Neural progenitor cell (in vitro differentiated cells): ENCODE data around the gene HOXD4. TPM values are rescaled to one million over a fixed set of nuclear protein-coding genes. Genes with fewer than 3 reads are reported as not detected.
A peak's percentile ranks its signal among the peaks of the same experiment; 100 is the strongest.

Experiments used
- DNase-seq: peaks from one replicate; pipeline ENCODE4 v3.0.0-alpha.2; 2016; ENCODE audit warnings: low spot score
- H2AFZ ChIP-seq: fragments of 200-600 bp; sonication (generic); replicated peaks from 2 replicates; pipeline ENCODE4 v1.6.1; 2016; ENCODE audit warnings: antibody characterized with exemption
- H3F3A ChIP-seq: fragments of 200-600 bp; sonication (generic); 2 replicates; pipeline ENCODE4 v1.6.1; 2016; ENCODE audit warnings: antibody characterized with exemption, low read depth
- H3K27ac ChIP-seq: fragments of 200-600 bp; sonication (generic); 2 replicates; pipeline ENCODE4 v1.5.1; 2016; ENCODE audit warnings: mild to moderate bottlenecking
- H3K27me3 ChIP-seq: fragments of 200-600 bp; sonication (generic); 2 replicates; pipeline ENCODE4 v1.6.1; 2016; ENCODE audit warnings: mild to moderate bottlenecking, moderate library complexity
- H3K36me3 ChIP-seq: fragments of 200-600 bp; sonication (generic); 2 replicates; pipeline ENCODE4 v1.5.1; 2016
- H3K4me1 ChIP-seq: fragments of 200-600 bp; sonication (generic); 2 replicates; pipeline ENCODE4 v1.6.1; 2016; ENCODE audit warnings: mixed run types
- H3K4me2 ChIP-seq: fragments of 200-600 bp; sonication (generic); 2 replicates; pipeline ENCODE4 v1.6.1; 2016
- H3K4me3 ChIP-seq: fragments of 200-600 bp; sonication (generic); 2 replicates; pipeline ENCODE4 v1.5.1; 2016
- H3K79me2 ChIP-seq: fragments of 200-600 bp; sonication (generic); 2 replicates; pipeline ENCODE4 v1.6.1; 2016; ENCODE audit warnings: low read depth
- H3K9ac ChIP-seq: fragments of 200-600 bp; sonication (generic); 2 replicates; pipeline ENCODE4 v1.6.1; 2016
- H3K9me3 ChIP-seq: fragments of 200-600 bp; sonication (generic); 2 replicates; pipeline ENCODE4 v1.5.1; 2016; ENCODE audit warnings: low read depth
- H4K20me1 ChIP-seq: fragments of 200-600 bp; sonication (generic); 2 replicates; pipeline ENCODE4 v1.6.1; 2016; ENCODE audit warnings: low read depth
- H3K27ac Mint-ChIP-seq: 3 replicates; pipeline ENCODE4 v1.8.0; 2021; ENCODE audit warnings: mixed read lengths
- H3K27me3 Mint-ChIP-seq: 2 replicates; pipeline ENCODE4 v1.8.0; 2022; ENCODE audit warnings: low read depth, mild to moderate bottlenecking, inconsistent platforms, moderate library complexity, mixed read lengths; ENCODE audit not compliant: insufficient read depth
- H3K36me3 Mint-ChIP-seq: 3 replicates; pipeline ENCODE4 v1.8.0; 2021; ENCODE audit warnings: mixed read lengths
- H3K4me1 Mint-ChIP-seq: 3 replicates; pipeline ENCODE4 v1.8.0; 2021; ENCODE audit warnings: mixed read lengths
- H3K4me3 Mint-ChIP-seq: 3 replicates; pipeline ENCODE4 v1.8.0; 2021; ENCODE audit warnings: mild to moderate bottlenecking, moderate library complexity, mixed read lengths
- H3K9me3 Mint-ChIP-seq: 3 replicates; pipeline ENCODE4 v1.8.0; 2020; ENCODE audit warnings: mixed read lengths
- CTCF ChIP-seq: fragments of 200-600 bp; sonication (generic); IDR thresholded peaks from 2 replicates; pipeline ENCODE4 v1.5.1; 2017; ENCODE audit warnings: antibody characterized with exemption, mild to moderate bottlenecking
- EZH2 ChIP-seq: fragments of 200-600 bp; sonication (generic); IDR thresholded peaks from 2 replicates; pipeline ENCODE4 v1.6.1; 2017; ENCODE audit warnings: antibody characterized with exemption, mild to moderate bottlenecking, moderate library complexity
- EZH2phosphoT487 ChIP-seq: fragments of 200-600 bp; sonication (generic); IDR thresholded peaks from 2 replicates; pipeline ENCODE4 v1.6.1; 2017; ENCODE audit warnings: antibody characterized with exemption
- total RNA-seq: library from RNA; depleted of rRNA; stranded (reverse); fragments of >200 nt; gene quantifications from 2 replicates; pipeline ENCODE4 v1.2.3, GENCODE V29; 2015; ENCODE audit warnings: low replicate concordance

The HOXD4 gene
- total RNA-seq, 1 donor from 2014 or later = not detected

DNA sequence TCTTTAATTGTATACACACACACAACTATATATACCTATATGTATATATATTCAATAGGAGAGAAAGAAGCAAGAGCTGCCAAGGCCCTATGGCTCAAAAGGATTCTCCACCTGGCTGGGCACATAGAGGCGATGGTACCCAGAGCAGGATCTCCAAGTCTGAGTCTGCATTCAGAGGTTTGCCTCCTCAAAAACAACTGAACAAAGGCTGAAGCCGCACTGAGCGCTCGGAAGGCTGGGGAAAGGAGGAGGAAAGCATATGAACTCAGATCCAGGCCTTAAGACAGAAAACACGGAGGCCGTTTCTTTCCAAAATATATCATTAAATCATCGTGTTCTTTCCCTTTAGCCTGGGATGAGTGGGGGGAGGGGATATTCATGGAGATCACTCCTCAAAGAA is 48.2 kb upstream of the HOXD4 start:
- no peak for DNase-seq

GRCh38 chr2:176103742-176104315 is 47.5 kb upstream of the HOXD4 start:
- H3K27ac ChIP-seq = no peak overlapping the region
- Mint-ChIP-seq H3K4me3 (no peak overlapping the region), H3K36me3 (no peaks in the 10 kb centered on the region), H3K27ac (no peak overlapping the region), H3K4me1 (peaks cover 10% of the 10 kb centered on the region), H3K9me3 (peaks cover 7% of the 10 kb centered on the region), H3K27me3 (peaks cover 86% of the 10 kb centered on the region)
- H3K4me2 ChIP-seq = no peak overlapping the region
- no peak for DNase-seq
- no peak overlapping the region for H2AFZ ChIP-seq
- H3K9ac ChIP-seq = no peak overlapping the region
- no peak overlapping the region for H3K4me3 ChIP-seq
- H4K20me1 ChIP-seq = peaks cover 95% of the 10 kb centered on the region
- H3K9me3 ChIP-seq = no peaks in the 10 kb centered on the region
- no peaks in the 10 kb centered on the region for H3F3A ChIP-seq
- H3K27me3 ChIP-seq = peaks cover 100% of the 10 kb centered on the region
- no peaks in the 10 kb centered on the region for H3K79me2 ChIP-seq
- H3K4me1 ChIP-seq = no peaks in the 10 kb centered on the region
- no peak for TF ChIP-seq EZH2
- no peak for TF ChIP-seq EZH2phosphoT487
- TF ChIP-seq CTCF = no peak
- no peaks in the 10 kb centered on the region for H3K36me3 ChIP-seq

More for the DNA sequence above, 48.2 kb upstream of the HOXD4 start:
- Histone ChIP-seq H3K27me3 (peaks cover 100% of the 10 kb centered on the region), H3K9me3 (no peaks in the 10 kb centered on the region), H3F3A (no peaks in the 10 kb centered on the region), H3K4me1 (no peaks in the 10 kb centered on the region), H2AFZ (no peak overlapping the region), H3K27ac (no peak overlapping the region), H3K4me2 (no peak overlapping the region), H3K9ac (no peak overlapping the region), H3K79me2 (no peaks in the 10 kb centered on the region), H3K36me3 (no peaks in the 10 kb centered on the region), H3K4me3 (no peak overlapping the region), H4K20me1 (peaks cover 95% of the 10 kb centered on the region)
- Mint-ChIP-seq H3K9me3 (peaks cover 6% of the 10 kb centered on the region), H3K4me1 (peaks cover 10% of the 10 kb centered on the region), H3K27ac (no peak overlapping the region), H3K4me3 (no peak overlapping the region), H3K36me3 (no peaks in the 10 kb centered on the region), H3K27me3 (peaks cover 86% of the 10 kb centered on the region)
- TF ChIP-seq CTCF (no peak), EZH2phosphoT487 (peak; percentile 5), EZH2 (peak; percentile 20)

DNA sequence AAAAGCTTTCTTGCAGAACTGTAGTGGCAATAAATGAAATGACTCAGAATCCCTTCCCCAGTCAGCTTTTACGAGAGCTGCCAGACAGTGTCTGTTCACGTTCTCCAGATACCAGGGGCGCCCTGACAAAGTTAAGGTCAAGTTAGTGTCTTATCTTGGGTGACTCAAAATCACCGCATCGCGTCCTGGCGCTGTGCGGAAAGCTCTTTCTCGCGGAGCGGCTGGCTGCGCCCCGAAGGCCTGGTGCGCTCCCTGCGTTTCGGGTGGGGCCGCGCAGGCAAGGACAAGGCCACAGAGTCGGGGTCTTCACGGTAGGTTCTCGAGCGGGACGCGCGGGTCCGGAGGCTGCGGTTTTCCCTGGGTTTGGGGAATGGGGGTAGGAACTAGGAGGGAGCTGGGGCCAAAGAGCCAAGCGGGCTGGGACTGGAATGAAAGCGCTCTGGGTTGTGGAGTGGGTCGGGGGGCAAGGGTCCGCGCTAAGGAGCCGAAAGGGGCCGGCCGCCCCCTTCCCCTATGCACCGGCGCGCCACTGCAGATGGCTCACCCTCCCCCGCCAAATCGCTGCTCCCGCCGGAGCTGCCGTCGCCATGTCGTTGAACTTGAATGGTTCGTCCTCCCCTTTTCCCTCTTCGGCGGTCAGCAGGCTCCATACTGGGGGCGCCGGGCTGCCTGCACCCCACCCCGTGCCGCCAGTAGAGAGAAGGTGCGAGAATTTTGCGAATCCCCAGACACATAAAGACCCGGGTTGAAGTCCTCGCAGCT is 46.9 kb upstream of the HOXD4 start:
- H3F3A ChIP-seq = no peaks in the 10 kb centered on the region
- Mint-ChIP-seq H3K27me3 (peaks cover 86% of the 10 kb centered on the region), H3K9me3 (peaks cover 10% of the 10 kb centered on the region), H3K36me3 (no peaks in the 10 kb centered on the region), H3K4me3 (no peak overlapping the region), H3K27ac (no peak overlapping the region), H3K4me1 (peaks cover 15% of the 10 kb centered on the region)
- H3K4me2 ChIP-seq = no peak overlapping the region
- H3K9ac ChIP-seq = no peak overlapping the region
- H3K4me1 ChIP-seq = no peaks in the 10 kb centered on the region
- no peaks in the 10 kb centered on the region for H3K79me2 ChIP-seq
- TF ChIP-seq EZH2phosphoT487 (peak; percentile 94), CTCF (no peak), EZH2 (peak; percentile 98)
- H3K27me3 ChIP-seq = peaks cover 100% of the 10 kb centered on the region
- no peaks in the 10 kb centered on the region for H3K9me3 ChIP-seq
- no peak overlapping the region for H3K4me3 ChIP-seq
- DNase-seq = no peak
- no peak overlapping the region for H3K27ac ChIP-seq
- peaks cover 95% of the 10 kb centered on the region for H4K20me1 ChIP-seq
- H3K36me3 ChIP-seq = no peaks in the 10 kb centered on the region
- H2AFZ ChIP-seq = no peak overlapping the region
